GM18858 (cell line): ENCODE data around the gene CLEC16A.

ENCODE experiments used
- ATAC-seq: cut with Tn5 transposase; IDR thresholded peaks from one replicate; pipeline ENCODE4 v1.9.1; 2021; ENCODE audit not compliant: unreplicated experiment

Gene CLEC16A

GRCh38 chr16:11168386-11169051 lies 224.2 kb downstream of the CLEC16A start:
- no peak for ATAC-seq

- ATAC-seq, result no peak
Observed at GRCh38 chr16:11169641-11170040, 225.3 kb downstream of the CLEC16A start.

- ATAC-seq, result no peak
Observed at GRCh38 chr16:11170201-11170600, 225.8 kb downstream of the CLEC16A start.

GRCh38 chr16:11170696-11171447 lies 226.5 kb downstream of the CLEC16A start:
- no peak for ATAC-seq

- ATAC-seq, result no peak
Observed at GRCh38 chr16:11171448-11171709, 227.0 kb downstream of the CLEC16A start.

GRCh38 chr16:11171757-11172299 lies 227.5 kb downstream of the CLEC16A start:
- no peak for ATAC-seq

- no peak for ATAC-seq
Observed at GRCh38 chr16:11173426-11173825, 229.1 kb downstream of the CLEC16A start.

GRCh38 chr16:11174141-11174540 lies 229.8 kb downstream of the CLEC16A start:
- ATAC-seq, result no peak

GRCh38 chr16:11175106-11175786 lies 230.9 kb downstream of the CLEC16A start:
- no peak for ATAC-seq

- peak; percentile 60 for ATAC-seq
Observed at GRCh38 chr16:11175787-11176341, 231.5 kb downstream of the CLEC16A start.

- no peak for ATAC-seq
Observed at GRCh38 chr16:11177578-11178160, 233.3 kb downstream of the CLEC16A start.

- no peak for ATAC-seq
Observed at GRCh38 chr16:11178424-11178823, 234.1 kb downstream of the CLEC16A start.

GRCh38 chr16:11179574-11179973 lies 235.2 kb downstream of the CLEC16A start:
- no peak for ATAC-seq

- ATAC-seq, result no peak
Observed at GRCh38 chr16:11180489-11180888, 236.1 kb downstream of the CLEC16A start.

- no peak for ATAC-seq
Observed at GRCh38 chr16:11181242-11181898, 237.0 kb downstream of the CLEC16A start.

GRCh38 chr16:11181899-11182279 lies 237.5 kb downstream of the CLEC16A start:
- no peak for ATAC-seq

GRCh38 chr16:11182411-11182810 lies 238.0 kb downstream of the CLEC16A start:
- ATAC-seq, result no peak

- no peak for ATAC-seq
Observed at GRCh38 chr16:11183035-11183812, 238.9 kb downstream of the CLEC16A start.

GRCh38 chr16:11183951-11184350 lies 239.6 kb downstream of the CLEC16A start:
- no peak for ATAC-seq

GRCh38 chr16:11187522-11188023 lies 243.2 kb downstream of the CLEC16A start:
- ATAC-seq, result no peak
